HG02588 (cell line): Measurements from ENCODE around the gene GLRX3.
A peak's percentile ranks its signal among the peaks of the same experiment; 100 is the strongest.

Experiments used
- ATAC-seq: cut with Tn5 transposase; IDR thresholded peaks from one replicate; pipeline ENCODE4 v1.9.1; 2021; ENCODE audit warnings: mild to moderate bottlenecking, moderate library complexity; ENCODE audit not compliant: unreplicated experiment

The GLRX3 gene

GRCh38 chr10:130137090-130137448 lies 878 bp downstream of the GLRX3 start:
- ATAC-seq, result no peak

GRCh38 chr10:130137659-130138478 lies 1.7 kb downstream of the GLRX3 start:
- no peak for ATAC-seq

- no peak for ATAC-seq
Measured at GRCh38 chr10:130138479-130138866, 2.3 kb downstream of the GLRX3 start.

- no peak for ATAC-seq
Measured at GRCh38 chr10:130140425-130140824, 4.2 kb downstream of the GLRX3 start.

GRCh38 chr10:130141038-130141437 lies 4.8 kb downstream of the GLRX3 start:
- ATAC-seq, result no peak

GRCh38 chr10:130141460-130141859 lies 5.3 kb downstream of the GLRX3 start:
- ATAC-seq, result no peak

GRCh38 chr10:130141878-130142277 lies 5.7 kb downstream of the GLRX3 start:
- ATAC-seq, result peak; percentile 86

GRCh38 chr10:130146042-130146441 lies 9.9 kb downstream of the GLRX3 start:
- no peak for ATAC-seq

GRCh38 chr10:130159192-130159794 lies 23.1 kb downstream of the GLRX3 start:
- ATAC-seq, result no peak

GRCh38 chr10:130160775-130161174 lies 24.6 kb downstream of the GLRX3 start:
- ATAC-seq, result no peak

- no peak for ATAC-seq
Measured at GRCh38 chr10:130161331-130161730, 25.1 kb downstream of the GLRX3 start.

GRCh38 chr10:130167193-130167592 lies 31.0 kb downstream of the GLRX3 start:
- ATAC-seq, result no peak

GRCh38 chr10:130167707-130168106 lies 31.5 kb downstream of the GLRX3 start:
- no peak for ATAC-seq

- no peak for ATAC-seq
Measured at GRCh38 chr10:130169136-130169859, 33.1 kb downstream of the GLRX3 start.

GRCh38 chr10:130171196-130171595 lies 35.0 kb downstream of the GLRX3 start:
- no peak for ATAC-seq

- no peak for ATAC-seq
Measured at GRCh38 chr10:130174328-130174727, 38.1 kb downstream of the GLRX3 start.

GRCh38 chr10:130175074-130175473 lies 38.9 kb downstream of the GLRX3 start:
- no peak for ATAC-seq

GRCh38 chr10:130177250-130177649 lies 41.1 kb downstream of the GLRX3 start:
- no peak for ATAC-seq

GRCh38 chr10:130179640-130180039 lies 43.4 kb downstream of the GLRX3 start:
- no peak for ATAC-seq

- no peak for ATAC-seq
Measured at GRCh38 chr10:130180416-130180815, 44.2 kb downstream of the GLRX3 start.

- ATAC-seq, result no peak
Measured at GRCh38 chr10:130181858-130182257, 45.7 kb downstream of the GLRX3 start.

GRCh38 chr10:130185591-130185990 lies 49.4 kb downstream of the GLRX3 start:
- no peak for ATAC-seq
